Muscle layer of colon (tissue), 2 donors: ENCODE data around the gene TMEM217.

Source experiments
- H3K27ac ChIP-seq: one replicate; pipeline ENCODE4 v1.7.0; 2013; ENCODE audit warnings: low read depth, mild to moderate bottlenecking, low read length, moderate library complexity
- H3K27me3 ChIP-seq, 2 donors: one replicate each; pipeline ENCODE4 v1.7.0; 2013; ENCODE audit warnings: low read length in 2 of 2, mild to moderate bottlenecking in 2 of 2; ENCODE audit not compliant: insufficient read depth in 2 of 2, control insufficient read depth in 1 of 2
- H3K36me3 ChIP-seq: one replicate; pipeline ENCODE4 v1.7.0; 2013; ENCODE audit warnings: mild to moderate bottlenecking, low read length; ENCODE audit not compliant: insufficient read depth
- H3K4me1 ChIP-seq: one replicate; pipeline ENCODE4 v1.7.0; 2013; ENCODE audit warnings: mild to moderate bottlenecking, low read length; ENCODE audit not compliant: insufficient read depth
- H3K4me3 ChIP-seq, 2 donors: one replicate each; pipeline ENCODE4 v1.7.0; 2013; ENCODE audit warnings: low read length in 2 of 2, low read depth in 1 of 2, mild to moderate bottlenecking in 1 of 2, moderate library complexity in 1 of 2
- H3K9ac ChIP-seq: one replicate; pipeline ENCODE4 v1.7.0; 2013; ENCODE audit warnings: low read length
- H3K9me3 ChIP-seq: one replicate; pipeline ENCODE4 v1.7.0; 2013; ENCODE audit warnings: mild to moderate bottlenecking, low read length
- donor health status: abdominal sarcoma.
- donor health status: Adenocarcinoma of cecum.

The TMEM217 gene

GRCh38 chr6:37241775-37242428 lies 16.0 kb downstream of the TMEM217 start:
- H3K27ac ChIP-seq = no peak overlapping the region
- H3K9me3 ChIP-seq = no peaks in the 10 kb centered on the region
- no peaks in the 10 kb centered on the region for H3K36me3 ChIP-seq
- no peaks in the 10 kb centered on the region for H3K27me3 ChIP-seq
- H3K9ac ChIP-seq = no peak overlapping the region
- no peak overlapping the region for H3K4me3 ChIP-seq
- peaks cover 45% of the 10 kb centered on the region for H3K4me1 ChIP-seq

GRCh38 chr6:37241131-37241530 lies 16.8 kb downstream of the TMEM217 start:
- Histone ChIP-seq H3K4me3 (no peak overlapping the region), H3K9ac (no peak overlapping the region), H3K27me3 (no peaks in the 10 kb centered on the region), H3K4me1 (peaks cover 45% of the 10 kb centered on the region), H3K27ac (no peak overlapping the region), H3K36me3 (no peaks in the 10 kb centered on the region), H3K9me3 (no peaks in the 10 kb centered on the region)

- Histone ChIP-seq H3K4me1 (peaks cover 41% of the 10 kb centered on the region), H3K27ac (peak overlapping the region; percentile 39), H3K9ac (no peak overlapping the region)
These were observed 17.8 kb downstream of the TMEM217 start for GRCh38 chr6:37239950-37240713.

GRCh38 chr6:37239526-37239925 lies 18.4 kb downstream of the TMEM217 start:
- H3K4me3 ChIP-seq = no peak overlapping the region
- no peaks in the 10 kb centered on the region for H3K27me3 ChIP-seq
- H3K9ac ChIP-seq = no peak overlapping the region
- H3K27ac ChIP-seq = peak overlapping the region; percentile 19
- H3K9me3 ChIP-seq = no peaks in the 10 kb centered on the region
- H3K36me3 ChIP-seq = no peaks in the 10 kb centered on the region
- H3K4me1 ChIP-seq = peaks cover 35% of the 10 kb centered on the region

More at GRCh38 chr6:37239950-37240713, 17.8 kb downstream of the TMEM217 start:
- Histone ChIP-seq H3K9me3 (no peaks in the 10 kb centered on the region), H3K27me3 (no peaks in the 10 kb centered on the region), H3K4me3 (no peak overlapping the region), H3K36me3 (no peaks in the 10 kb centered on the region)

DNA sequence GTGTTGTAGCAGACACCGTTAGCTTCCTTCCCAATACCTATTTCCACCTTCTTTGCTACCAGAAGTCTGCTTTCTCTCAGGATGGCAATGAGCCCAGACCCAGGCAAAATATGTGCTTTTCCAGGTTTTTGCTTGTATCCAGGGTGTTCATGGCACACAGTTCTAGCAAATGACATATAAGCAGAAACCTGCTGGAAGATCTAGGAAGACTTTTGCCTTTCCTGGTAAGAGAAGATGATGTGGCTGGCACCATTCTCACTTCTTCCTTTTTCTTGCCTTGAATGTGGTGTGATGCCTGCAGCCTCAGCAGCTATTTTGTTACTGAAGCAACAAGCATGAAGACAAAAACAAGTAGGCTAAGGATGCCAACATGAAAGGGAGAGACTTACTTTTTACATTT lies 19.6 kb downstream of the TMEM217 start:
- Histone ChIP-seq H3K27me3 (no peaks in the 10 kb centered on the region), H3K4me1 (peaks cover 24% of the 10 kb centered on the region), H3K9me3 (no peaks in the 10 kb centered on the region), H3K27ac (no peak overlapping the region), H3K9ac (no peak overlapping the region), H3K36me3 (no peaks in the 10 kb centered on the region), H3K4me3 (no peak overlapping the region)

DNA sequence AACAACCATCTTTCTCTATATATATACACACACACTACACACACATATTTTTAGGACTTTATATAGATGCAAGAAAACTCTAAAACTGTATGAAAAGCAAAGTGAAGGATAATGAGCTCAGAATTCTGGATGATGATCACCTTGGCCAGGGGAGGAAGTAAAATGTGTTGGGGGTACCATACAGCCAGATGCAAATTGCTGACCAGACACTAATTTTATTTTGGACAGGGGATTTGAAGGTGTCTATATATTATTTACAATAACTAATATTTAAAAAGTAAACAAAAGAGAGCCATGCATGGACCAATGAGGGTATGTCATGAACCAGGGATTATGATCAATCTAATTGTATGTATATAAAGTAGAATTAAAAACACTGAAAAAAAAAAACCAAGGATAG lies 20.2 kb downstream of the TMEM217 start:
- Histone ChIP-seq H3K4me1 (peaks cover 18% of the 10 kb centered on the region), H3K27ac (no peak overlapping the region), H3K9me3 (no peaks in the 10 kb centered on the region), H3K27me3 (no peaks in the 10 kb centered on the region), H3K36me3 (no peaks in the 10 kb centered on the region), H3K9ac (no peak overlapping the region), H3K4me3 (no peak overlapping the region)

- no peaks in the 10 kb centered on the region for H3K27me3 ChIP-seq
- H3K4me1 ChIP-seq = peaks cover 9% of the 10 kb centered on the region
- no peaks in the 10 kb centered on the region for H3K9me3 ChIP-seq
- H3K9ac ChIP-seq = no peak overlapping the region
- H3K36me3 ChIP-seq = no peaks in the 10 kb centered on the region
- no peak overlapping the region for H3K4me3 ChIP-seq
- no peak overlapping the region for H3K27ac ChIP-seq
These were observed 21.0 kb downstream of the TMEM217 start for GRCh38 chr6:37236921-37237320.

GRCh38 chr6:37233541-37233940 lies 24.4 kb downstream of the TMEM217 start:
- Histone ChIP-seq H3K4me3 (no peak overlapping the region), H3K27me3 (no peaks in the 10 kb centered on the region), H3K27ac (no peak overlapping the region), H3K9me3 (no peaks in the 10 kb centered on the region), H3K4me1 (no peaks in the 10 kb centered on the region), H3K9ac (no peak overlapping the region), H3K36me3 (no peaks in the 10 kb centered on the region)

DNA sequence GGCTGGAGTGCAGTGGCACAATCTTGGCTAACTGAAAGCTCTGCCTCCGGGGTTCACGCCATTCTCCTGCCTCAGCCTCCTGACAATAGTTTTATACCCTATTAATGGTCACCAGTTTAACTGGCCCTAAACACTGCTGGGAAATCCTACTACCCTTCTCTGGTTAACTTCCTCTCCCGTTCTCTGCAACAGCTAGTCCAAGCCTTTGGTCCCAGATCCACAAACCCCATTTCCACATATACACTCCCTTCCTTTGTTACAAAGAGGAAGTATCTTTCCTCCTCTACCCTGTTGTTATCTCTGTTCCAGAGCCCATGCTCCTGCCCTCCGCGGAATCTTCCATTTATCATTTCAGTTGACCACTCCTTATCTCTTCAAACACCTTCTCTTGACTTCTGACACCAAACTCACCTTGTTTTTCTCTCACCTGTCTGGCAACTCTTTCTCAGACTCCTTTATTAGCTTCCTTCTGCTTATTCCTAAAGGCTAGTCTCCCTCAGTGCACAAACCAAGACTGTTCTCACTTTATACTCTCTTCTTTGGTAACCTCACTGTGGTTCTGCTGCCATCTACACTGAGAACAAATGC lies 25.4 kb downstream of the TMEM217 start:
- no peaks in the 10 kb centered on the region for H3K27me3 ChIP-seq
- no peaks in the 10 kb centered on the region for H3K36me3 ChIP-seq
- H3K4me1 ChIP-seq = no peaks in the 10 kb centered on the region
- no peaks in the 10 kb centered on the region for H3K9me3 ChIP-seq
- H3K9ac ChIP-seq = no peak overlapping the region
- no peak overlapping the region for H3K27ac ChIP-seq
- no peak overlapping the region for H3K4me3 ChIP-seq

DNA sequence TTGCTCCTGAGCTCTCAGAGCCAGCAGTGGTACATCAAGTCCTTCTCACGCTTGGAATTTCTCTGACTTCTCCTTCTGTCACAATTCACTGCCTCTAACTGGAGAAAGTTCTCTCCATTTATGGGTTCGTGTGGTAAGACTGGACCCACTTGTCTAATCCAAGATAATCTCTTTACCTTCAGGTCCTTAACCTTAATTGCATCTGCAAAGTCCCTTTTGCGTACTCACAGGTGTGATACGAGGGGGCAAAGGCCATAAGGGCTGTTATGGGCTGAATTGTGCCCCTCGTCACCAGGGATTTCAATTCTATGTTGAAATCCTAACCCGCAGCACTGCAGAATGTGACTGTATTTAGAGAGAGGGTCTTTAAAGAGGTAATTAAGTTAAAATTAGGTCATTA lies 27.8 kb downstream of the TMEM217 start:
- H3K4me1 ChIP-seq = no peaks in the 10 kb centered on the region
- no peaks in the 10 kb centered on the region for H3K9me3 ChIP-seq
- H3K4me3 ChIP-seq = no peak overlapping the region
- H3K9ac ChIP-seq = no peak overlapping the region
- no peak overlapping the region for H3K27ac ChIP-seq
- no peaks in the 10 kb centered on the region for H3K27me3 ChIP-seq
- H3K36me3 ChIP-seq = no peaks in the 10 kb centered on the region

GRCh38 chr6:37225350-37226169 lies 32.4 kb downstream of the TMEM217 start:
- no peaks in the 10 kb centered on the region for H3K27me3 ChIP-seq
- no peaks in the 10 kb centered on the region for H3K9me3 ChIP-seq
- H3K27ac ChIP-seq = no peak overlapping the region
- peaks cover 3% of the 10 kb centered on the region for H3K4me1 ChIP-seq
- H3K9ac ChIP-seq = no peak overlapping the region
- H3K36me3 ChIP-seq = no peaks in the 10 kb centered on the region
- no peak overlapping the region for H3K4me3 ChIP-seq
